ENCODE results near the gene DYNC1H1.
A peak's percentile ranks its signal among the peaks of the same experiment; 100 is the strongest.

The DYNC1H1 gene

GRCh38 chr14:101965770-101966722 is 1.7 kb downstream of the DYNC1H1 start:
- H3K27me3 ChIP-seq (ENCODE audit: insufficient read depth, poor library complexity, severe bottlenecking) = no peaks in the 10 kb centered on the region
- H3K4me3 ChIP-seq (ENCODE audit: severe bottlenecking) = peak overlapping the region; percentile 99
- H3K27ac ChIP-seq (ENCODE audit: poor library complexity, severe bottlenecking) = peak overlapping the region; percentile 75
- H3K9me3 ChIP-seq (ENCODE audit: severe bottlenecking) = no peaks in the 10 kb centered on the region
- ATAC-seq (ENCODE audit: low read depth) = no peak
- H3K4me1 ChIP-seq (ENCODE audit: insufficient read depth, poor library complexity, severe bottlenecking) = peaks cover 28% of the 10 kb centered on the region
- DNase-seq (ENCODE audit: low spot score) = no peak
- peaks cover 41% of the 10 kb centered on the region for H3K36me3 ChIP-seq (ENCODE audit: low read depth)
- no peak for TF ChIP-seq CTCF (IDR thresholded peaks at IDR 0.05; ENCODE audit: poor library complexity, severe bottlenecking)

- Histone ChIP-seq H3K36me3 (ENCODE audit: low read depth) (peaks cover 48% of the 10 kb centered on the region), H3K27ac (ENCODE audit: poor library complexity, severe bottlenecking) (peak overlapping the region; percentile 75), H3K4me3 (ENCODE audit: severe bottlenecking) (peak overlapping the region; percentile 99), H3K4me1 (ENCODE audit: insufficient read depth, poor library complexity, severe bottlenecking) (peaks cover 32% of the 10 kb centered on the region), H3K9me3 (ENCODE audit: severe bottlenecking) (no peaks in the 10 kb centered on the region), H3K27me3 (ENCODE audit: insufficient read depth, poor library complexity, severe bottlenecking) (no peaks in the 10 kb centered on the region)
- ATAC-seq (ENCODE audit: low read depth) = no peak
- TF ChIP-seq CTCF (IDR thresholded peaks at IDR 0.05; ENCODE audit: poor library complexity, severe bottlenecking) = no peak
- DNase-seq (ENCODE audit: low spot score) = no peak
These were observed 2.4 kb downstream of the DYNC1H1 start for GRCh38 chr14:101966742-101967141.

GRCh38 chr14:101968186-101968585 is 3.8 kb downstream of the DYNC1H1 start:
- peaks cover 33% of the 10 kb centered on the region for H3K4me1 ChIP-seq (ENCODE audit: insufficient read depth, poor library complexity, severe bottlenecking)
- no peak for TF ChIP-seq CTCF (IDR thresholded peaks at IDR 0.05; ENCODE audit: poor library complexity, severe bottlenecking)
- ATAC-seq (ENCODE audit: low read depth) (no peak), DNase-seq (ENCODE audit: low spot score) (no peak)
- no peaks in the 10 kb centered on the region for H3K27me3 ChIP-seq (ENCODE audit: insufficient read depth, poor library complexity, severe bottlenecking)
- H3K4me3 ChIP-seq (ENCODE audit: severe bottlenecking) = no peak overlapping the region
- no peaks in the 10 kb centered on the region for H3K9me3 ChIP-seq (ENCODE audit: severe bottlenecking)
- H3K27ac ChIP-seq (ENCODE audit: poor library complexity, severe bottlenecking) = peak overlapping the region; percentile 75
- H3K36me3 ChIP-seq (ENCODE audit: low read depth) = peaks cover 50% of the 10 kb centered on the region

- H3K4me1 ChIP-seq (ENCODE audit: insufficient read depth, poor library complexity, severe bottlenecking) = peaks cover 45% of the 10 kb centered on the region
- TF ChIP-seq CTCF (IDR thresholded peaks at IDR 0.05; ENCODE audit: poor library complexity, severe bottlenecking) = no peak
- H3K27me3 ChIP-seq (ENCODE audit: insufficient read depth, poor library complexity, severe bottlenecking) = no peaks in the 10 kb centered on the region
- H3K9me3 ChIP-seq (ENCODE audit: severe bottlenecking) = no peaks in the 10 kb centered on the region
- H3K27ac ChIP-seq (ENCODE audit: poor library complexity, severe bottlenecking) = peak overlapping the region; percentile 92
- DNase-seq (ENCODE audit: low spot score) (no peak), ATAC-seq (ENCODE audit: low read depth) (no peak)
- no peak overlapping the region for H3K4me3 ChIP-seq (ENCODE audit: severe bottlenecking)
- H3K36me3 ChIP-seq (ENCODE audit: low read depth) = peaks cover 63% of the 10 kb centered on the region
These were observed 5.1 kb downstream of the DYNC1H1 start for GRCh38 chr14:101969481-101969880.

Measured in RWPE2 (cell line).